GM12878 (cell line): ENCODE data around the gene MSI2. TPM values are rescaled to one million over a fixed set of nuclear protein-coding genes. Genes with fewer than 3 reads are reported as not detected.

Experiments used
- ATAC-seq: fragments of 200-7000 bp; cut with Tn5 transposase; 3 replicates; pipeline ENCODE4 v1.9.1; 2020; ENCODE audit warnings: mild to moderate bottlenecking, moderate library complexity
- BruUV-seq: library from RNA; stranded (reverse); fragments of 400-500 nt; replicated peaks from 2 replicates; lab custom pipeline; 2021; lab: Mats Ljungman, UMichigan
- CTCF ChIA-PET: fragments of 300-600 bp; sonication (Branson Sonifier 250); formaldehyde crosslinking; extraction: SDS; loops from one replicate; lab custom pipeline; 2021; ENCODE audit warnings: inconsistent platforms; lab: Yijun Ruan, JAX
- POLR2A ChIA-PET: fragments of 350-600 bp; formaldehyde crosslinking; extraction: SDS; loops from one replicate; lab custom pipeline; 2021; ENCODE audit warnings: inconsistent platforms; lab: Charles Lee
- RAD21 ChIA-PET: fragments of 300-600 bp; sonication (Branson Sonifier 250); formaldehyde crosslinking; loops from one replicate; lab custom pipeline; 2023; ENCODE audit warnings: antibody characterized with exemption; ENCODE audit not compliant: unreplicated experiment; lab: Charles Lee
- SMC1A ChIA-PET: fragments of 300-600 bp; sonication (Branson Sonifier 250); formaldehyde crosslinking; loops from one replicate; lab custom pipeline; 2023; ENCODE audit not compliant: unreplicated experiment, uncharacterized antibody; lab: Charles Lee
- DNase-seq: peaks from one replicate; pipeline ENCODE4 v3.0.0-alpha.2; 2011; ENCODE audit warnings: low read depth, low spot score
- FAIRE-seq: peaks from 3 replicates; lab custom pipeline; 2011; peaks lifted over from hg19 to GRCh38; lab: Jason Lieb, UNC
- H2AFZ ChIP-seq: 2 replicates; pipeline ENCODE4 v1.6.0; 2011; ENCODE audit warnings: low read depth, low read length, control low read depth; ENCODE audit not compliant: control insufficient read depth
- H3K27ac ChIP-seq: 2 replicates; pipeline ENCODE4 v1.5.1; 2011; ENCODE audit warnings: control low read depth; ENCODE audit not compliant: control insufficient read depth, insufficient read depth
- H3K27me3 ChIP-seq, 2 experiments: replicated peaks in 1 of 2; 2 replicates each; pipeline versions ENCODE4 v1.6.0 to v1.6.1; 2011; ENCODE audit warnings: low read length in 1 of 2; ENCODE audit not compliant: control insufficient read depth in 2 of 2, insufficient read depth in 2 of 2
- H3K36me3 ChIP-seq, 2 experiments: 2 replicates each; pipeline ENCODE4 v1.5.1; 2011; ENCODE audit warnings: low read length in 1 of 2; ENCODE audit not compliant: control insufficient read depth in 2 of 2, insufficient read depth in 2 of 2
- H3K4me1 ChIP-seq: 2 replicates; pipeline ENCODE4 v1.6.1; 2011; ENCODE audit warnings: mild to moderate bottlenecking, low read length, moderate library complexity, mixed read lengths; ENCODE audit not compliant: control insufficient read depth, insufficient read depth
- H3K4me2 ChIP-seq: 2 replicates; pipeline ENCODE4 v1.6.0; 2011; ENCODE audit warnings: control low read depth; ENCODE audit not compliant: control insufficient read depth, insufficient read depth
- H3K4me3 ChIP-seq: fragments of 200-600 bp; sonication (generic); 2 replicates; pipeline ENCODE4 v1.5.1; 2016
- H3K79me2 ChIP-seq: 2 replicates; pipeline ENCODE4 v1.6.0; 2011; ENCODE audit warnings: low read length; ENCODE audit not compliant: control insufficient read depth, insufficient read depth
- H3K9ac ChIP-seq: 2 replicates; pipeline ENCODE4 v1.8.0; 2011; ENCODE audit warnings: low read length, control low read depth, mixed read lengths; ENCODE audit not compliant: control insufficient read depth, insufficient read depth
- H3K9me3 ChIP-seq: replicated peaks from 3 replicates; pipeline ENCODE4 v1.5.1; 2011; ENCODE audit warnings: mild to moderate bottlenecking, low read length; ENCODE audit not compliant: control insufficient read depth, insufficient read depth
- H4K20me1 ChIP-seq: 2 replicates; pipeline ENCODE4 v1.6.0; 2011; ENCODE audit not compliant: control insufficient read depth, insufficient read depth
- CREB1 ChIP-seq: IDR thresholded peaks from 2 replicates; pipeline ENCODE4 v1.6.1; 2012; ENCODE audit warnings: low read depth, mild to moderate bottlenecking, inconsistent platforms
- ETV6 ChIP-seq, 2 experiments: fragments of 450-650 bp in 1 of 2; IDR thresholded peaks in 1 of 2; conservative IDR thresholded peaks in 1 of 2; 2 replicates each; pipeline ENCODE4 v1.6.1; 2014; ENCODE audit warnings: antibody characterized with exemption in 1 of 2, borderline replicate concordance in 1 of 2, low read depth in 1 of 2, mild to moderate bottlenecking in 1 of 2, moderate library complexity in 1 of 2
- NR2C2 ChIP-seq: IDR thresholded peaks from 2 replicates; pipeline ENCODE4 v1.6.1; 2011; ENCODE audit warnings: borderline replicate concordance, low read depth; ENCODE audit not compliant: control insufficient read depth, insufficient read length
- NRF1 ChIP-seq: conservative IDR thresholded peaks from 2 replicates; pipeline ENCODE4 v1.6.1; 2011; ENCODE audit warnings: mild to moderate bottlenecking, low read depth, low read length, improper control_type of control experiment
- POU2F2 ChIP-seq: IDR thresholded peaks from 3 replicates; pipeline ENCODE4 v1.6.1; 2011; ENCODE audit warnings: low read depth, mild to moderate bottlenecking, low read length, borderline replicate concordance
- RBBP5 ChIP-seq: fragments of 200-600 bp; sonication (generic); conservative IDR thresholded peaks from 2 replicates; pipeline ENCODE4 v1.6.1; 2016
- SMAD5 ChIP-seq: IDR thresholded peaks from 2 replicates; pipeline ENCODE4 v1.6.1; 2016; ENCODE audit warnings: antibody characterized with exemption, low read depth
- SP1 ChIP-seq: IDR thresholded peaks from one replicate; pipeline ENCODE4 v1.6.1; 2011; ENCODE audit warnings: low read depth, low read length
- SUPT20H ChIP-seq: IDR thresholded peaks from 2 replicates; pipeline ENCODE4 v1.6.1; 2011; ENCODE audit warnings: low read depth, mild to moderate bottlenecking, low read length, moderate library complexity, borderline replicate concordance; ENCODE audit not compliant: control insufficient read depth
- TAF1 ChIP-seq: IDR thresholded peaks from 2 replicates; pipeline ENCODE4 v1.6.1; 2011; ENCODE audit warnings: mild to moderate bottlenecking, low read depth, low read length, borderline replicate concordance
- TCF7 ChIP-seq: IDR thresholded peaks from 2 replicates; pipeline ENCODE4 v1.6.1; 2014; ENCODE audit warnings: antibody characterized with exemption, borderline replicate concordance
- YBX1 ChIP-seq: fragments of 450-650 bp; IDR thresholded peaks from 2 replicates; pipeline ENCODE4 v1.6.1; 2016; ENCODE audit warnings: antibody characterized with exemption
- ZZZ3 ChIP-seq: IDR thresholded peaks from 2 replicates; pipeline ENCODE4 v1.6.1; 2011; ENCODE audit warnings: low read depth; ENCODE audit not compliant: control insufficient read depth, insufficient read length
- WGBS: methylation state at CpG from one replicate; pipeline ENCODE4 v1.1.6; 2016; ENCODE audit warnings: low lambda C conversion rate; ENCODE audit not compliant: insufficient replicate concordance, insufficient coverage; ENCODE audit errors: missing lambda C conversion rate; 5-methylcytosine and 5-hydroxymethylcytosine counted together
- in situ Hi-C: fragments of 300-500 bp; cut with MboI; formaldehyde crosslinking; loops from 9 replicates; pipeline ENCODE4 v1.14.3; 2018; ENCODE audit warnings: mixed read lengths
- intact Hi-C: fragments of 100-400 bp; cut with micrococcal nuclease; formaldehyde crosslinking; loops from one replicate; pipeline ENCODE4 v1.14.2; 2022; ENCODE audit not compliant: unreplicated experiment
- polyA plus RNA-seq, 11 experiments: library from polyadenylated mRNA; depleted of rRNA in 4 of 11; unstranded in 6 of 11; stranded (reverse) in 5 of 11; fragments of >200 nt; fragmentation: Nextera tagmentation in 4 of 11; fragmentation: Illumina TruSeq in 1 of 11; extraction: Ambion mirVana in 4 of 11; extraction: Trizol in 1 of 11; gene quantifications; 1 replicate in 1 of 11; 2 replicates in 10 of 11; pipeline versions ENCODE4 v1.2.1 to v1.2.3, GENCODE V29; 2011 to 2016; ENCODE audit warnings: inconsistent platforms in 2 of 11, missing spikeins in 2 of 11, low read depth in 1 of 11
- total RNA-seq, 4 experiments: library from RNA; depleted of rRNA in 3 of 4; stranded (reverse); fragments of >200 nt in 3 of 4; fragmentation: Illumina TruSeq in 1 of 4; extraction: Trizol in 1 of 4; gene quantifications; 2 replicates each; pipeline versions ENCODE4 v1.2.1 to v1.2.3, GENCODE V29; 2013 to 2021
- TF ChIP-seq, protein P1 (sequence below): fragments of 450-650 bp; formaldehyde crosslinking; IDR thresholded peaks from 2 replicates; pipeline ENCODE4 v1.4.0; 2022; ENCODE audit warnings: mild to moderate bottlenecking, moderate library complexity

Gene MSI2
- total and polyA plus RNA-seq, 10 of the 15 experiments (the other 5 are each of a cell fraction or from before 2014, with no cell fraction given), result 6.1 to 76.1 (median 42.0) TPM

- no peak for TF ChIP-seq YBX1
- no peak for TF ChIP-seq SP1
- TF ChIP-seq CREB1, result no peak
- TF ChIP-seq POU2F2, result no peak
- no peak for TF ChIP-seq TCF7
- no peak for TF ChIP-seq ZZZ3
- no peak for TF ChIP-seq ETV6 (conservative IDR thresholded peaks at IDR 0.05 in 1 of 2, IDR thresholded peaks at IDR 0.05 in 1 of 2; ENCODE audit: borderline replicate concordance in 1 of 2, low read depth in 1 of 2)
- TF ChIP-seq, protein P1, sequence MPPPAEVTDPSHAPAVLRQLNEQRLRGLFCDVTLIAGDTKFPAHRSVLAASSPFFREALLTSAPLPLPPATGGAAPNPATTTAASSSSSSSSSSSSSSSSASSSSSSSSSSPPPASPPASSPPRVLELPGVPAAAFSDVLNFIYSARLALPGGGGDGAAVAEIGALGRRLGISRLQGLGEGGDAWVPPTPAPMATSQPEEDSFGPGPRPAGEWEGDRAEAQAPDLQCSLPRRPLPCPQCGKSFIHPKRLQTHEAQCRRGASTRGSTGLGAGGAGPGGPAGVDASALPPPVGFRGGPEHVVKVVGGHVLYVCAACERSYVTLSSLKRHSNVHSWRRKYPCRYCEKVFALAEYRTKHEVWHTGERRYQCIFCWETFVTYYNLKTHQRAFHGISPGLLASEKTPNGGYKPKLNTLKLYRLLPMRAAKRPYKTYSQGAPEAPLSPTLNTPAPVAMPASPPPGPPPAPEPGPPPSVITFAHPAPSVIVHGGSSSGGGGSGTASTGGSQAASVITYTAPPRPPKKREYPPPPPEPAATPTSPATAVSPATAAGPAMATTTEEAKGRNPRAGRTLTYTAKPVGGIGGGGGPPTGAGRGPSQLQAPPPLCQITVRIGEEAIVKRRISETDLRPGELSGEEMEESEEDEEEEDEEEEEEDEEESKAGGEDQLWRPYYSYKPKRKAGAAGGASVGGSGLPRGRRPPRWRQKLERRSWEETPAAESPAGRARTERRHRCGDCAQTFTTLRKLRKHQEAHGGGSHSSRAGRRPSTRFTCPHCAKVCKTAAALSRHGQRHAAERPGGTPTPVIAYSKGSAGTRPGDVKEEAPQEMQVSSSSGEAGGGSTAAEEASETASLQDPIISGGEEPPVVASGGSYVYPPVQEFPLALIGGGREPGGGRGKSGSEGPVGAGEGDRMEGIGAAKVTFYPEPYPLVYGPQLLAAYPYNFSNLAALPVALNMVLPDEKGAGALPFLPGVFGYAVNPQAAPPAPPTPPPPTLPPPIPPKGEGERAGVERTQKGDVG, result no peak
- no peak for TF ChIP-seq RBBP5
- TF ChIP-seq NRF1, result no peak
- no peak for TF ChIP-seq NR2C2
- TF ChIP-seq SUPT20H, result no peak
- TF ChIP-seq TAF1, result no peak
- no peak for TF ChIP-seq SMAD5
- Histone ChIP-seq H3K36me3 (peaks cover 11 to 19% of the 10 kb centered on the region in 2 experiments), H3K27ac (no peak overlapping the region), H4K20me1 (no peaks in the 10 kb centered on the region), H3K9me3 (no peaks in the 10 kb centered on the region), H3K4me2 (no peak overlapping the region), H2AFZ (no peak overlapping the region), H3K4me3 (no peak overlapping the region), H3K9ac (no peak overlapping the region), H3K27me3 (no peaks in the 10 kb centered on the region), H3K79me2 (peaks cover 9% of the 10 kb centered on the region), H3K4me1 (peaks cover 41% of the 10 kb centered on the region)
- ChIA-PET SMC1A (interaction anchor here (1.5 kb wide), 1 partner anchor 43 kb away, joined by 3 read pairs; no protein-coding TSS in a partner anchor), POLR2A (no interaction called here), RAD21 (interaction anchor here (1.0 kb wide), 2 partner anchors 67 to 75 kb away, joined by 3 to 4 read pairs; no protein-coding TSS in a partner anchor), CTCF (interaction anchor here (0.6 kb wide), 1 partner anchor 288 kb away, joined by 3 read pairs; no protein-coding TSS in a partner anchor)
- no peak for ATAC-seq
- in situ Hi-C loops (no loop called here), intact Hi-C loops (no loop called here)
- 75% methylated on average over 3 of the region's 3 CpGs for WGBS
- FAIRE-seq, result no peak
- BruUV-seq, result TSS peak; percentile 42
- DNase-seq, result no peak
These were observed 273.7 kb downstream of the MSI2 start for GRCh38 chr17:57530026-57530425.
